GM19025 (cell line): ENCODE results near the gene PRRX2.

Source experiments
- ATAC-seq: cut with Tn5 transposase; IDR thresholded peaks from one replicate; pipeline ENCODE4 v1.9.1; 2021; ENCODE audit warnings: mild to moderate bottlenecking, low read depth, moderate library complexity; ENCODE audit not compliant: unreplicated experiment

Gene PRRX2

GRCh38 chr9:129674229-129674628, 8.8 kb downstream of the PRRX2 start:
- ATAC-seq: no peak

DNA sequence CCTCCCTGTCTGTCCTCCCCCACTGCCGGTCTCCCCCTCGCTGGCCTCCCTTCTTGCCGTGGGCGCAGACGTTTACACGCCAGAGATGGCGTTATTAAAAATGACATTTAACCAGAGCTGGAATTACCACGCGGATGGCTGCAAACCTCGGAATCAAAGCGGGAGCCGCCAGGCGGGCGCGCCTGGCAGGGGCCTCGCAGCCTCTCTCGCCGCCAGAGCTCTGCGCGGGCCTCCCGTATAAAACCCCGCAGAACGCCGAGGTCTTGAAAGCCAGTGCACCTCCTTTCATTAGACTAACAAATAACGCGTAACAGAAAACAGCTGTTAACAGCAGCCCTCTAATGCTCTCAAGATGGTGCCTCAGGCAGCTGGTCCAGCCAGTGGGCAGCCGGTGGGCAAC, 10.2 kb downstream of the PRRX2 start:
- no peak for ATAC-seq

DNA sequence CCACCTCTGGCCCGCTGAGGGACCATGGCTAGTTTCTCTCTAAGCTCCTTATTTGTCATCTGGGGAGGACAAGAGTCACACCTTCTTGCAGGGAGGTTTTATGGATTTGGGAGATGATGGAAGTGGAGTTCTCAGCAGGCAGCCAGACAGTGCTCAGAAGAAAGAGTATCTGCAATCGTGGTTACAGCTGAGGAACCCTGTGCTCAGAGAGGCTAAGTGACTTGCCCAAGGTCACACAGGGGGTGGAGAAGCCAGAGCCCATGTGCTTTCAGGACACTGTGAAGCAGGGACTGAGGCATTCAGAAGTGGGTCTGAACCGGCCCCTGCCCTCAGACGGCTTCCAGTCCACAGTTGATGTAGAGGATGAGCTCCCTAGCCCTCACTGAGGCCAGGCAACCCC, 10.8 kb downstream of the PRRX2 start:
- no peak for ATAC-seq

GRCh38 chr9:129676975-129677374, 11.5 kb downstream of the PRRX2 start:
- no peak for ATAC-seq

DNA sequence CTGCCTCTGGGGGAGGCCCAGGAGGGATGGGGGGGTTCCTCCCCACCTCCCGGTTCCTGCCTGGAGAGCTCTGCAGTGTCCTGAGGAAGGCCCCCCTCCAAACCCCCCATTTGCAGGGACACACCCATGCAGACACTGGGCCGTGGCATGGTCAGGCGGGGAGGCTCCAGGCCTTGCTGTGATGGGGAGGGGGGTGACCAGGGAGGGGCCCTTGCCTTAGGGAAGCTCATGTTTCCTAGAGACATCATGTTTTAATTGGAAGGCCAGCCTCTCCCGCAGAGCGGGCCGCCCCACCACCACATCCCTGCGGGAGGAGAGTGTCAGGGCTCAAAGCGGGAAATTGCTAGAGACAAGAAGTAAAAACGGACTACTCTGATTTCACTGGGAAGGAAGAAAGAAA, 12.0 kb downstream of the PRRX2 start:
- ATAC-seq: no peak

- no peak for ATAC-seq
Observed at GRCh38 chr9:129678844-129679243, 13.4 kb downstream of the PRRX2 start.

GRCh38 chr9:129679537-129679936, 14.1 kb downstream of the PRRX2 start:
- no peak for ATAC-seq

DNA sequence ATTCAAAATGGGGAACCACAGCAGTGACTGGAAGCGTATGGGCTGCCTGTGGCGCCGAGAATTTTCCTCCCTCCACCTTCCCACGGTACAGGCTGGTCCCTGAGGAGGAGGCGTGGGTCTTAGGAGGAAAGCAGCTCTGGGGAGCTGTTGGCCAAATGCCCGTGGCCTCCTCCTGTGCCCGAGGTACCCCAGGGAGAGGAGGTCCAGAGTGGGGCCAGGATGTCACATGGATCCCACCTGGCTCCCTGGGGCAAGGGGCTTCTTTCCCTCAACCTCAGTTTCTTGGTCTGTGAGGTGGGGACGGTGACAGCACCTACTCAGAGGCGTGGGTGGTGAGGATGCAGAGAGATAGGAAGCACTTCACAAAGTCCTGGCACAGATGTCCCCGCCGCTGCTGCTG, 16.5 kb downstream of the PRRX2 start:
- ATAC-seq: no peak

DNA sequence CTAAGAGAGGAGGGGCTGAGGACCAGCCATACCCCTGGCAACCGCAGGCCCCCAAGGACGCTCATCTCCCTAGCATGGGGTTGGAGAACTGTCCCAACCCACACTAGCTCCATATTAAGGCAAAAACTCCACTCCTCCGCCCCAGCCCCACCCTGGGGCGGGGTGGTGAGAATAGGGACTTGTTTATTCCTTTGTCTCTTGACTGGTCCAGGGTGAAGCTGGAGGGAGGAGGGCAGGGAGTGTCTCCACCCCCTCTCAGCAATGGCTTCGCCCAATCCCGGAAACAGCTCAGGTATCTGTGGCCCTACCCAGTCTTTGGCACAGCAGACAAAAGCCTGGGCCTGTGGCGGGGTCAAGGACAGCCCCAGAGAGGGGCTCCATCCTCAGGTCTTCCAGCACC, 16.9 kb downstream of the PRRX2 start:
- ATAC-seq: no peak

GRCh38 chr9:129685220-129685932, 19.9 kb downstream of the PRRX2 start:
- no peak for ATAC-seq

DNA sequence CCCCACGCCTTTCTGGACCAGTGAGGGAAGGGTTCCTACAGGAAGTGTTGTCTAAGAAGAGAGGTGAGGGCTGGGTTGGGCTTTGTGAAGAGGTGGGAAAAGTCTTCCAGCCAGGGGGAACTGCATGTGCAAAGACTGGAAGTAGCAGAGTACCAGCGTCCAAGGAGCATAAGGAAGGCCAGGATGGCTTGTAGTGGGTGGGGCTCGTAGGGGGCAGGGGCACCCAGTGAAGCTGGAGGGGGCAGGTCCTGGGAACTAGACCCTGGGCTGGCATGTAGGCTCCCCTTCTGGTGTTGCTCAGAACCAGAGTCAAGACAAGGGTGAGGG, 20.4 kb downstream of the PRRX2 start:
- ATAC-seq: no peak

GRCh38 chr9:129686736-129687135, 21.3 kb downstream of the PRRX2 start:
- no peak for ATAC-seq

DNA sequence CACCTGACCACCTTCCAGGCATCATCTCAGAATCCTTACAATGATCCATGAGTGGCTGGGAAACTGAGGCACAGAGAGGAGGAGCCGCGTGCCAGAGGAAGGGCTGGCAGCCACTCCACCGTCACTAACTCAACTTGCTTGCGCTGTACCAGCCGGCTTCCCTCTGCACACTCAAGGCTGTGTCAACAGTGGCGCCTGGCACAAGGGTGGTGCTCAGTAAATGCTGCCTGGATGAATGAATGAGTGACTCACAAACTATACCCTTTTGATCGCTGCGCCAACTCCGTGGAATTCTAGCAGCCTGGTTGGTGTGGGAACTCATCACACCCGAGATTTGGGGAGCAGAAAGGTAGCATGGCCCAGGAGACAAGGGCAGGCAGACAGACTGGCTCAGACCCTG, 21.9 kb downstream of the PRRX2 start:
- no peak for ATAC-seq

DNA sequence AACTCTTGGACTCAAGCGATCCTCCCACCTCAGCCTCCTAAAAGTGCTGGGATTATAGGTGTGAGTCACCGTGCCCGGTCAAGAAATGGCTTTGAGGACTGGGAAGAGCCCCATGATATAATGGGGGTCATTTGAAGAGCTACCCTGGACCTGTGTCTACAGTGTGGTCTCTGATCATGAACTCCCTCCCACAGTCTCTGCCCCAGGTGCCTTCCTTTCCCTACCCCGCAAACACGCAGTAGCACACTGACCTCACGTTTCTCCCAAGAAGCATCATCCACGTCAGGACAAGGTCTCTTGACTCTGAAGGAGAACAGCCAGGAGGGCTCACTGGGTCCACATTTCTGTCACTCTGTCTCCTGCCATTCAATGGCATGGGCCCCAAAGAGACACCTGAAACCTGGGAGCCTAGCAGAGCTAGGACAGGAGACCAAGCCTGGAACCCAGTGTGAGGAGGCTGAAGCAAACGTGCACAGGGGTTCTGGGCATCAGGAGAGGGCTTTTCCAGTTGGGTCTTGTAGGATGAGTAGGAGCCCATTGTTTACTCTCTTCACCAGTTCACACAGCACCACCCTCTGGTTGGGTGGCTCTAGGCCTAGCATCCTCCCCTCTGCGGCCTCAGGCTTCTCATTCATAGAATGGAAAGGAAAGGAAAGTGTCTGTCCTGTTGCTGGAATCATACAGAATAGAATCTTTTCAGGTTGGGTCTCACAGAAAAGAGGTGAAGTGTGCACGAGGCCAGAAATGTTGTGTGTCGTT, 23.0 kb downstream of the PRRX2 start:
- ATAC-seq: no peak

DNA sequence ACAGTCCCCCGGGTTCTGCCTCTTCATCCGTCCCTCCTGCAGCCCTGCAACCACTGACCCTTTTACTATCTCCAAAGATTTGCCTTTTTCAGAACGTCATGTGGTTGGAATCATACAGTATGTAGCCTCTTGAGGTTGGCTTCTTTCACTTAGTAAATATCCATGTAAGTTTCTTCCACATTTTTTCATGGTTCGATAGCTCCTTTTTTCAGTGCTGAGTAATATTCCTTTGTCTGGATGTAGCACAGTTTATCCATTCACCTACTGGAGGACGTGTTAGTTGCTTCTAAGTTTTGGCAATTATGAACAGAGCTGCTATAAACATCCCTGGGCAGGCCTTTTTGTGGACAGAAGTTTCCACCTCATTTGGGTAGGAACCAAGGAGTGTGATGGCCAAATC, 27.1 kb downstream of the PRRX2 start:
- ATAC-seq: no peak

DNA sequence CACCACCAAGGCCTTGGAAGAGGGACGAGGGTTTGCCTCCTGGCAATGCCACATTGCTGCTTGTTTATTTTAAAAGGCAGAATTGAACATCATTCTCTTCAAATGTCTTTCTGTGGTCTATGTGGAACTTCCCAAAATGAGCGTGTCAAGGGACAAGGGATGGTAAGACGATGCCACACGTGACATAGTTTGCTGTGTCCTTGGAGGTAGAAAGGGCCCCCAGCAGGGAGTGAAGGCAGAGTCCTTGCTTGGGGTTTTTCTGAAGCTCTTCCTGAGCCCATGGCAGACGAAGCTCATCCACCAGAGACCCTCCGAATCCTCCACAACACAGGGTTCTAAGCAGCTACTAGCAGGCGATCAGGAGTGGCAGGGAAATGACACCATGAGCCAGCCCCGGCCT, 28.3 kb downstream of the PRRX2 start:
- no peak for ATAC-seq

- ATAC-seq: no peak
Observed at GRCh38 chr9:129694243-129694646, 28.8 kb downstream of the PRRX2 start.

DNA sequence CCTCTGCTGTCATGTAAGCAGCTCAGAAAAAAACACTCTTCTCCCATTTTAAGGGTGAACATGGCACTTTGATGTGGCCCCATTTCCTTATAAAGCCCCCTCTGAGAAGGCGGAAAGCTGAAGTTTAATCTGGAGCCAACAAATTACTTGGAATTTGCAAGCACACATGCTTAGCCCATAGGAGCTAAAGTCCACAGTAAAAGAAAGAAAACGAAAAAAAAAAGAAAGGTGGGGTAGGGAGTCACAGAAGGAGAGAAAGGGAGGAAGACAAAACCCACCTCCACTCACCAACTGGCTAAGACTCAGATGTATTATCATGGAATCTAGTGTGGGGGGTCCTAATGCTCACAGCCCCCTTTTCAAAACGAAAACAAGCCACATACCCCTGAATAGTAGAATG, 30.4 kb downstream of the PRRX2 start:
- no peak for ATAC-seq

DNA sequence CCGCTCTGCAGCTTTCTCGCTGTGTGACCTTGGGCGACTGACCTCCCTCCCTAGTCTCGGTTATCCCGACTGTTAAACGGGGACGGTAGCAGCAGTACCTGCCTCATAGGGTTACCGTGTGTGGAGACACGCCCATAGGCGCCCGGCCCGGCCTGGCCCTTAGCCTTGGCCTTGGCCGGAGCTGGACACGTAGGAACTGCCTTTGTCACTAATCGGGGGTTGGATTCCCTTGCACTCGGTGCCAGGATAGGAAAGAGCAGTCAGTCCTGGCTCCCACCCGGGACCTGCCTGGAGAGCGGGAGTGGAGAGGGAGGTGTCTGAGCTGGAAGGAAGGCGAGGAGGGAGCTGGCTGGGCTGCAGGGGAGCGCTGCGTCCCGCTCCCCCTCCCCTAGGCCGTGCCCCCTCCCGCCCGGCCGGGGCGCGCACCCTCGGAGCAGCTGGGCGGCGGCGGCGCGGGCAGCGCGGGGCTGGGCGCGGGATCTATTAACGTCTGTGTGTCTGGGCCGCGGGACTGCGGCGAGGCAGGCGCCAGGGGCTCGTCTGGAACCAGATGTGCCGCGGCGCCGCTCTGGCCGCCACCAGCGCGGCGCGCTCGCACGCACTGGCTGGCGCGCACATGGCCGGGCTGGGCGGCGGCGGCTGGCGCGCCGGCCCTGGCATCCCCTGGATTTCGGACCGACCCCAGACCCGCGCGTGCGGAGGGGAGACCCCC, 31.7 kb downstream of the PRRX2 start:
- ATAC-seq: no peak

- no peak for ATAC-seq
Observed at GRCh38 chr9:129697656-129698253, 32.3 kb downstream of the PRRX2 start.

GRCh38 chr9:129698254-129698757, 32.9 kb downstream of the PRRX2 start:
- ATAC-seq: no peak
